ENCODE measurements around the gene BCL11B. TPM values are rescaled to one million over a fixed set of nuclear protein-coding genes. Genes with fewer than 3 reads are reported as not detected.

The BCL11B gene
- total RNA-seq, 1 donor from 2014 or later, result 11.5 TPM

- Histone ChIP-seq H3K27me3 (no peaks in the 10 kb centered on the region), H3K9me3 (no peaks in the 10 kb centered on the region), H3K4me3 (no peak overlapping the region), H3K4me1 (peaks cover 25% of the 10 kb centered on the region), H3K36me3 (no peaks in the 10 kb centered on the region), H3K27ac (no peak overlapping the region)
- intact Hi-C loops (cut with DNase I), result no loop called here
- DNase-seq (ENCODE audit: extremely low spot score in 2 of 2), result no peak
- TF ChIP-seq CTCF (IDR thresholded peaks at IDR 0.05) (no peak), POLR2AphosphoS5 (IDR thresholded peaks at IDR 0.05; ENCODE audit: insufficient read depth in 1 of 2, low read depth in 1 of 2) (no peak), POLR2A (IDR thresholded peaks at IDR 0.05) (no peak)
Observed at GRCh38 chr14:99224948-99225347, 47.0 kb downstream of the BCL11B start.

GRCh38 chr14:99224116-99224910 lies 47.7 kb downstream of the BCL11B start:
- DNase-seq (ENCODE audit: extremely low spot score in 2 of 2), result no peak
- H3K36me3 ChIP-seq, result no peaks in the 10 kb centered on the region
- no peak overlapping the region for H3K27ac ChIP-seq
- no peak for TF ChIP-seq POLR2AphosphoS5 (IDR thresholded peaks at IDR 0.05; ENCODE audit: insufficient read depth in 1 of 2, low read depth in 1 of 2)
- TF ChIP-seq POLR2A (IDR thresholded peaks at IDR 0.05), result no peak
- no peak for TF ChIP-seq CTCF (IDR thresholded peaks at IDR 0.05)
- H3K27me3 ChIP-seq, result no peaks in the 10 kb centered on the region
- H3K4me3 ChIP-seq, result no peak overlapping the region
- H3K4me1 ChIP-seq, result peaks cover 18% of the 10 kb centered on the region
- H3K9me3 ChIP-seq, result no peaks in the 10 kb centered on the region
- intact Hi-C loops (cut with DNase I), result no loop called here

- intact Hi-C loops (cut with DNase I), result no loop called here
- no peaks in the 10 kb centered on the region for H3K36me3 ChIP-seq
Observed at GRCh38 chr14:99221445-99221844, 50.6 kb downstream of the BCL11B start.

GRCh38 chr14:99217066-99217955 lies 54.7 kb downstream of the BCL11B start:
- TF ChIP-seq CTCF (IDR thresholded peaks at IDR 0.05), result no peak
- TF ChIP-seq POLR2AphosphoS5 (IDR thresholded peaks at IDR 0.05; ENCODE audit: insufficient read depth in 1 of 2, low read depth in 1 of 2), result no peak
- TF ChIP-seq POLR2A (IDR thresholded peaks at IDR 0.05), result no peak
- Histone ChIP-seq H3K27me3 (no peaks in the 10 kb centered on the region), H3K4me1 (peaks cover 38% of the 10 kb centered on the region), H3K4me3 (no peak overlapping the region), H3K9me3 (no peaks in the 10 kb centered on the region), H3K36me3 (no peaks in the 10 kb centered on the region), H3K27ac (no peak overlapping the region)
- intact Hi-C loops (cut with DNase I), result no loop called here
- no peak for DNase-seq (ENCODE audit: extremely low spot score in 2 of 2)

More at GRCh38 chr14:99221445-99221844, 50.6 kb downstream of the BCL11B start:
- Histone ChIP-seq H3K9me3 (no peaks in the 10 kb centered on the region), H3K4me1 (peaks cover 23% of the 10 kb centered on the region), H3K27ac (no peak overlapping the region), H3K27me3 (no peaks in the 10 kb centered on the region), H3K4me3 (no peak overlapping the region)
- TF ChIP-seq CTCF (IDR thresholded peaks at IDR 0.05), result no peak
- no peak for TF ChIP-seq POLR2AphosphoS5 (IDR thresholded peaks at IDR 0.05; ENCODE audit: insufficient read depth in 1 of 2, low read depth in 1 of 2)
- no peak for TF ChIP-seq POLR2A (IDR thresholded peaks at IDR 0.05)
- no peak for DNase-seq (ENCODE audit: extremely low spot score in 2 of 2)

Data from vagina (tissue), 2 donors.